ENCODE measurements around the gene SRD5A3.

Gene SRD5A3

GRCh38 chr4:55382488-55383003, 36.5 kb downstream of the SRD5A3 start:
- DNase-seq (ENCODE audit: low read depth): no peak
- TF ChIP-seq, protein P1, sequence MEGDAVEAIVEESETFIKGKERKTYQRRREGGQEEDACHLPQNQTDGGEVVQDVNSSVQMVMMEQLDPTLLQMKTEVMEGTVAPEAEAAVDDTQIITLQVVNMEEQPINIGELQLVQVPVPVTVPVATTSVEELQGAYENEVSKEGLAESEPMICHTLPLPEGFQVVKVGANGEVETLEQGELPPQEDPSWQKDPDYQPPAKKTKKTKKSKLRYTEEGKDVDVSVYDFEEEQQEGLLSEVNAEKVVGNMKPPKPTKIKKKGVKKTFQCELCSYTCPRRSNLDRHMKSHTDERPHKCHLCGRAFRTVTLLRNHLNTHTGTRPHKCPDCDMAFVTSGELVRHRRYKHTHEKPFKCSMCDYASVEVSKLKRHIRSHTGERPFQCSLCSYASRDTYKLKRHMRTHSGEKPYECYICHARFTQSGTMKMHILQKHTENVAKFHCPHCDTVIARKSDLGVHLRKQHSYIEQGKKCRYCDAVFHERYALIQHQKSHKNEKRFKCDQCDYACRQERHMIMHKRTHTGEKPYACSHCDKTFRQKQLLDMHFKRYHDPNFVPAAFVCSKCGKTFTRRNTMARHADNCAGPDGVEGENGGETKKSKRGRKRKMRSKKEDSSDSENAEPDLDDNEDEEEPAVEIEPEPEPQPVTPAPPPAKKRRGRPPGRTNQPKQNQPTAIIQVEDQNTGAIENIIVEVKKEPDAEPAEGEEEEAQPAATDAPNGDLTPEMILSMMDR (IDR thresholded peaks at IDR 0.05; ENCODE audit: insufficient read depth, low read depth, low read length, missing control alignments): no peak
- no peak overlapping the region for H3K4me3 ChIP-seq (ENCODE audit: low read depth, low read length)

GRCh38 chr4:55385201-55385649, 39.2 kb downstream of the SRD5A3 start:
- TF ChIP-seq, protein P1 (IDR thresholded peaks at IDR 0.05; ENCODE audit: insufficient read depth, low read depth, low read length, missing control alignments): no peak
- no peak overlapping the region for H3K4me3 ChIP-seq (ENCODE audit: low read depth, low read length)
- no peak for DNase-seq (ENCODE audit: low read depth)

GRCh38 chr4:55386073-55386472, 40.0 kb downstream of the SRD5A3 start:
- peak; percentile 21 for DNase-seq (ENCODE audit: low read depth)
- H3K4me3 ChIP-seq (ENCODE audit: low read depth, low read length): no peak overlapping the region
- TF ChIP-seq, protein P1 (IDR thresholded peaks at IDR 0.05; ENCODE audit: insufficient read depth, low read depth, low read length, missing control alignments): no peak

- TF ChIP-seq, protein P1 (IDR thresholded peaks at IDR 0.05; ENCODE audit: insufficient read depth, low read depth, low read length, missing control alignments): no peak
- DNase-seq (ENCODE audit: low read depth): no peak
These were observed 40.8 kb downstream of the SRD5A3 start for GRCh38 chr4:55386840-55387239.

GRCh38 chr4:55393461-55394320, 47.6 kb downstream of the SRD5A3 start:
- H3K4me3 ChIP-seq (ENCODE audit: low read depth, low read length): no peak overlapping the region
- peak; percentile 29 for DNase-seq (ENCODE audit: low read depth)
- TF ChIP-seq, protein P1 (IDR thresholded peaks at IDR 0.05; ENCODE audit: insufficient read depth, low read depth, low read length, missing control alignments): no peak

More at GRCh38 chr4:55386840-55387239, 40.8 kb downstream of the SRD5A3 start:
- no peak overlapping the region for H3K4me3 ChIP-seq (ENCODE audit: low read depth, low read length)

- peak overlapping the region; percentile 75 for H3K4me3 ChIP-seq (ENCODE audit: low read depth, low read length)
- TF ChIP-seq, protein P1 (IDR thresholded peaks at IDR 0.05; ENCODE audit: insufficient read depth, low read depth, low read length, missing control alignments): no peak
- DNase-seq (ENCODE audit: low read depth): no peak
These were observed 49.1 kb downstream of the SRD5A3 start for GRCh38 chr4:55395218-55395528.

Data from GM12865 (cell line).